Mucosa of descending colon (tissue), 3 donors: Measurements from ENCODE around the gene HSBP1. TPM values are rescaled to one million over a fixed set of nuclear protein-coding genes. Genes with fewer than 3 reads are reported as not detected.

Source experiments
- ATAC-seq: fragments of 200-7000 bp; cut with Tn5 transposase; one replicate; pipeline ENCODE4 v1.9.1; 2020; ENCODE audit warnings: mild to moderate bottlenecking, moderate library complexity
- DNase-seq, 3 donors: peaks; one replicate each; pipeline ENCODE4 v3.0.0-alpha.2; 2020
- H3K36me3 ChIP-seq: fragments of 200-600 bp; one replicate; pipeline ENCODE4 v1.8.0; 2021; ENCODE audit warnings: low read depth, mild to moderate bottlenecking
- H3K4me1 ChIP-seq: fragments of 200-600 bp; one replicate; pipeline ENCODE4 v1.8.0; 2021; ENCODE audit warnings: low read depth, mild to moderate bottlenecking
- H3K4me3 ChIP-seq: fragments of 200-600 bp; one replicate; pipeline ENCODE4 v1.8.0; 2021; ENCODE audit warnings: mild to moderate bottlenecking
- H3K9me3 ChIP-seq: fragments of 200-600 bp; one replicate; pipeline ENCODE4 v1.8.0; 2021; ENCODE audit warnings: mild to moderate bottlenecking
- intact Hi-C, 2 donors: fragments of 100-400 bp; cut with DNase I in 1 of 2; cut with micrococcal nuclease in 1 of 2; formaldehyde crosslinking; loops; one replicate each; pipeline versions ENCODE4 v1.11.0 to v1.11.1; 2022; cut with DNase I, micrococcal nuclease
- total RNA-seq, 3 donors: library from RNA; stranded (reverse); fragmentation: NEBNext Ultra II Directional in 2 of 3; extraction: Animal tissue kit (Norgen Biotek cat#: 25700) in 2 of 3; gene quantifications; one replicate each; pipeline versions ENCODE4 v1.2.1 to v1.2.4, GENCODE V29; 2021 to 2023
- TF ChIP-seq, protein P1 (sequence below): fragments of 200-600 bp; IDR thresholded peaks from one replicate; pipeline ENCODE4 v1.8.0; 2022; ENCODE audit warnings: antibody characterized with exemption, mild to moderate bottlenecking
- donor health status: DM: no; HTN: no; CAD: no; lungs with moderate emphysema.
- donor health status: DM: no; HTN: no; CAD: no.
- donor health status: DM: no; HTN: yes; CAD: no.

Gene HSBP1
- total RNA-seq, 3 donors from 2014 or later: 76.9 to 89.2 (median 78.9) TPM

DNA sequence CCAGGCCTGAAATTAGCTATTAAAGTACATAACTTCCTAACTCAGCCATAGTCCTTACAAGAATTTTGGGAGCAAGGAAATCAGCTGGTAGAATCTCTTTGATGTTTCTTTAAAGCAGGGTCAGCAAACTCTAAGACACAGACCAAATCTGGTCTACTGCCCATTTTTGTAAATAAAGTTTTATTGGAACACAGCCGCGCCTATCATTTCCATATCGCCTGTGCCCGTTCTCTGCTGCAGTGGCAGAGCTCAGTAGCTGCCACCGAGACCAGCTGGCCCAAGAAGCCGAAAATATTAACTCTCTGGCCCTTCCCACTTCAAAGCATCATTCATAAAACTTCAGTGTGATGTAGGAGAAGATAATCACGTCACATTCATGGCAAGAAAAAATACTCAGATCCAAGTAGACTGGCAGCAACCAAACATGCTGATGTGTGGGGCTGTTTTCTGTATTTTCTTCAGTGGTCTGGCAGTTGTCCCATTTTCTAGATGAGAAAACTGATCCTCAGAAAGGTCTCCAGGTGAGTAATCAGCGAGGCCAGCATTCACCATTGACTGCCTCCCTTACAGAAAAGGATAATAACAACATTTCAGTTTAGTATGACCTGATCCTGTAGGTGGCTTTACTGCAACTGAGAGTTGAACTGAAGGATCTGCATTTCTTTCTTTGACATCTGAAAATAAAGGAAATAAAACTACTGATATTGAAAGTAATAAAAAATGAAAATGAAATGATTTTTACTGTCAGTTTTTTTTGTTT lies 18.0 kb upstream of the HSBP1 start:
- intact Hi-C loops: no loop called here
- Histone ChIP-seq H3K4me3 (no peak overlapping the region), H3K36me3 (no peaks in the 10 kb centered on the region), H3K9me3 (no peaks in the 10 kb centered on the region), H3K4me1 (no peaks in the 10 kb centered on the region)
- DNase-seq (no peak), ATAC-seq (no peak)
- TF ChIP-seq, protein P1, sequence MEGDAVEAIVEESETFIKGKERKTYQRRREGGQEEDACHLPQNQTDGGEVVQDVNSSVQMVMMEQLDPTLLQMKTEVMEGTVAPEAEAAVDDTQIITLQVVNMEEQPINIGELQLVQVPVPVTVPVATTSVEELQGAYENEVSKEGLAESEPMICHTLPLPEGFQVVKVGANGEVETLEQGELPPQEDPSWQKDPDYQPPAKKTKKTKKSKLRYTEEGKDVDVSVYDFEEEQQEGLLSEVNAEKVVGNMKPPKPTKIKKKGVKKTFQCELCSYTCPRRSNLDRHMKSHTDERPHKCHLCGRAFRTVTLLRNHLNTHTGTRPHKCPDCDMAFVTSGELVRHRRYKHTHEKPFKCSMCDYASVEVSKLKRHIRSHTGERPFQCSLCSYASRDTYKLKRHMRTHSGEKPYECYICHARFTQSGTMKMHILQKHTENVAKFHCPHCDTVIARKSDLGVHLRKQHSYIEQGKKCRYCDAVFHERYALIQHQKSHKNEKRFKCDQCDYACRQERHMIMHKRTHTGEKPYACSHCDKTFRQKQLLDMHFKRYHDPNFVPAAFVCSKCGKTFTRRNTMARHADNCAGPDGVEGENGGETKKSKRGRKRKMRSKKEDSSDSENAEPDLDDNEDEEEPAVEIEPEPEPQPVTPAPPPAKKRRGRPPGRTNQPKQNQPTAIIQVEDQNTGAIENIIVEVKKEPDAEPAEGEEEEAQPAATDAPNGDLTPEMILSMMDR: no peak

DNA sequence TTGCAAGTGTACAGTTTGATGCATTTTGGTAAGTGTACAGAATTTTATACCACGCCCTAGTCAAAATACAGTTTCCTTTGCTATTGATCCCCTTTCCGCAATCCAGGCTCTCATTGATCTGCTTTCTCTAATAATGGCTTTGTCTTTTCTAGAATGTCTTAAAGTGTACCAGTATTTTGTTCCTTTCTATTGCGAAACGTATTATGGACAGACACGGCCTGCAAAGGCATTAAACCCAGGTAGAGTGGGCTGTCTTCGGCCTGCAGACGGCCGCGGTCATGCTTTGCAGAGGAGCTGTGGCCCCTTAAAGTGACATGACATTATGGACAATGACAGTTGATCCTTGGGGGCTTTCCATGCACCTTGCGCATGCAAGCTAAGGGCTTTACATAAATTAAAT lies 15.9 kb upstream of the HSBP1 start:
- no peak for ATAC-seq
- H3K36me3 ChIP-seq: no peaks in the 10 kb centered on the region
- intact Hi-C loops: no loop called here
- H3K4me1 ChIP-seq: no peaks in the 10 kb centered on the region
- no peak overlapping the region for H3K4me3 ChIP-seq
- TF ChIP-seq, protein P1: no peak
- no peaks in the 10 kb centered on the region for H3K9me3 ChIP-seq
- no peak for DNase-seq

DNA sequence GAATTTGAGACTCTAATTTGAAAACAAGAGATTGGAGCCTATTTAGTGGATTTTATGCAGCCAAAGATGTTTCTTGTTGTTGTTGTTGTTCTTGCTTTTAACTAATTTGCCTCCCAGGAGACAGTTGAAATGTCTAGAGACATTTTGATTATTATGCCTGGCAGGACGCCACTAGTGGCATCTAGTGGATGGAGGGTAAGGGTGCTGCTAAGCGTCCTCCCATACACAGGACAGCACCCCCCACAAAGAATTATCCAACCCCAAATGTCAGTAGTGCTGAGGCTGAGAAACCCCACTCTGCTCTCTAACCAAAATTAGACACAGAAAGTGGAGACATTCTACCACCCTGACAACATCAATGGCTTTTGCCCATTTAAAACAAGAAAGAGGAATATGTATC lies 15.4 kb upstream of the HSBP1 start:
- no peak for DNase-seq
- Histone ChIP-seq H3K4me1 (no peaks in the 10 kb centered on the region), H3K9me3 (no peaks in the 10 kb centered on the region), H3K4me3 (no peak overlapping the region), H3K36me3 (no peaks in the 10 kb centered on the region)
- intact Hi-C loops: no loop called here
- ATAC-seq: no peak
- TF ChIP-seq, protein P1: no peak

DNA sequence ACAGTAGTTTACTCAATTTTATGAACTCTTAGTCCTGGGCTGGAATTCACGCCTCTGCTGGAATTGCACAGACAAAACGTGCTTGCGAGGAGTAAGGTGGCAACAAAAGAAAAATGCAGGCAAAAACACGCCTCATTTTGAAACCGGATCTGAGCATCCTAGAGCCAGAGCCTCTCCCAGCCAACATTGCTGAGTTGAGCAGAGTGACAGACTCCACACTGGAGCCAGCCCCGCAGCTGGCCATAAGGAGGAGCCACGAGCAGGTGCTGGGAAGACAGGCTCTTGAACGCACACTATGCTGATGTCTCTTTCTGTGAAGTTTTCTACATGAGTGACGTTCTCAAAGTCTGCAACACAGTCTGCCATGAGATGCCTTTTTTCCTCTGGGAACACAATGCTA lies 14.6 kb upstream of the HSBP1 start:
- no peaks in the 10 kb centered on the region for H3K36me3 ChIP-seq
- no peaks in the 10 kb centered on the region for H3K9me3 ChIP-seq
- ATAC-seq (no peak), DNase-seq (no peak)
- intact Hi-C loops: no loop called here
- TF ChIP-seq, protein P1: no peak
- no peak overlapping the region for H3K4me3 ChIP-seq
- no peaks in the 10 kb centered on the region for H3K4me1 ChIP-seq

DNA sequence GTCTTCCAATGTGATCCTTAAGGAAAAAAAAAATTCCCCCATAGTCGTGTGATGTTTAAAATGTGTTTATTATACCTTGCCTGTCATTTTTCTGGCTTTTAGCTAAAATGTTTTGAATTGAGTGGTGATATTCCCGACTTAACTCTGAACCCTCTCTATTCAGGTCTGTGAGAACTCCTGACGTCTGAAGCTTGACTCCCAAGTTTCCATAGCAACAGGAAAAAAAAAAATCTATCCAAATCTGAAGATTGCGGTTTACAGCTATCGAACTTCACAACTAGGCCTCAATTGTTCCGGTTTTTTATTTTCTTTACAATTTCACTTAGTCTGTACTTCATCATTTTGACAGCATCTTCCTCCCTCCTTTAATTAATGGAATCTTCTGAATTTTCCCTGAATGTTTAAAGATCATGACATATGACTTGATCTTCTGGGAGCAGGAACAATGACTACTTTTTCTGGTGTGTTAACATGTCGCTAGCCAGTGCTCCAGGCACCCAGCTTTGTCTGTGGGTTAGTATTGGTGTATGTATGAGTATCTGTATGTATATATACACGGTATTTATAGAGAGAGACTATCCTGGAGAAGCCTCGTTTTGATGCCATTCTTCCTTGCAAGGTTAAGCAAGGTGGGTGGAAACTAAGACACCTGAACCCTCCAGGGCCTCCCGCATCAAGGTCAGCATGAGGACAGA lies 12.8 kb upstream of the HSBP1 start:
- Histone ChIP-seq H3K9me3 (no peaks in the 10 kb centered on the region), H3K36me3 (no peaks in the 10 kb centered on the region), H3K4me1 (no peaks in the 10 kb centered on the region), H3K4me3 (no peak overlapping the region)
- TF ChIP-seq, protein P1: no peak
- ATAC-seq (no peak), DNase-seq (no peak)
- intact Hi-C loops: no loop called here
